HEK293T (cell line): ENCODE results near the gene GPR15.

ENCODE experiments used
- CTCF ChIA-PET: fragments of 350-600 bp; formaldehyde crosslinking; extraction: SDS; loops from one replicate; lab custom pipeline; 2021; ENCODE audit warnings: antibody characterized with exemption, inconsistent platforms; lab: Yijun Ruan, JAX
- POLR2A ChIA-PET: fragments of 350-600 bp; formaldehyde crosslinking; extraction: SDS; loops from one replicate; lab custom pipeline; 2020; ENCODE audit warnings: antibody characterized with exemption, inconsistent platforms; lab: Yijun Ruan, JAX
- DNase-seq: peaks from one replicate; pipeline ENCODE4 v3.0.0; 2012; ENCODE audit warnings: mixed read lengths; ENCODE audit errors: extremely low spot score
- ARNT ChIP-seq: fragments of 450-650 bp; IDR thresholded peaks from 2 replicates; pipeline ENCODE4 v1.6.1; 2017; ENCODE audit warnings: mild to moderate bottlenecking
- BHLHE40 ChIP-seq: fragments of 450-650 bp; IDR thresholded peaks from 2 replicates; pipeline ENCODE4 v1.6.1; 2016; ENCODE audit warnings: mild to moderate bottlenecking, moderate library complexity, borderline replicate concordance
- CTBP1 ChIP-seq: fragments of 450-650 bp; IDR thresholded peaks from 2 replicates; pipeline ENCODE4 v1.6.1; 2016; ENCODE audit warnings: borderline replicate concordance
- ELF4 ChIP-seq: fragments of 450-650 bp; IDR thresholded peaks from 2 replicates; pipeline ENCODE4 v1.6.1; 2017; ENCODE audit warnings: antibody characterized with exemption
- FOXA1 ChIP-seq: fragments of 450-650 bp; IDR thresholded peaks from 2 replicates; pipeline ENCODE4 v1.6.1; 2016; ENCODE audit warnings: mild to moderate bottlenecking
- FOXK2 ChIP-seq: fragments of 450-650 bp; IDR thresholded peaks from 2 replicates; pipeline ENCODE4 v1.6.1; 2016; ENCODE audit warnings: mild to moderate bottlenecking
- FOXM1 ChIP-seq: fragments of 450-650 bp; IDR thresholded peaks from 2 replicates; pipeline ENCODE4 v1.6.1; 2017; ENCODE audit warnings: mild to moderate bottlenecking, borderline replicate concordance
- HDGF ChIP-seq: fragments of 450-650 bp; IDR thresholded peaks from 2 replicates; pipeline ENCODE4 v1.6.1; 2017; ENCODE audit warnings: antibody characterized with exemption, borderline replicate concordance
- L3MBTL2 ChIP-seq: fragments of 450-650 bp; conservative IDR thresholded peaks from 2 replicates; pipeline ENCODE4 v1.6.1; 2016; ENCODE audit warnings: mild to moderate bottlenecking
- LEF1 ChIP-seq: fragments of 450-650 bp; IDR thresholded peaks from 2 replicates; pipeline ENCODE4 v1.6.1; 2017; ENCODE audit warnings: mild to moderate bottlenecking, borderline replicate concordance
- NFRKB ChIP-seq: fragments of 450-650 bp; IDR thresholded peaks from 2 replicates; pipeline ENCODE4 v1.6.1; 2016; ENCODE audit warnings: mild to moderate bottlenecking, moderate library complexity
- PKNOX1 ChIP-seq: fragments of 450-650 bp; IDR thresholded peaks from 2 replicates; pipeline ENCODE4 v1.6.1; 2016
- SP1 ChIP-seq: fragments of 450-650 bp; IDR thresholded peaks from 2 replicates; pipeline ENCODE4 v1.6.1; 2017
- SUZ12 ChIP-seq: fragments of 450-650 bp; IDR thresholded peaks from 2 replicates; pipeline ENCODE4 v1.6.1; 2016; ENCODE audit warnings: mild to moderate bottlenecking
- TARDBP ChIP-seq: fragments of 450-650 bp; IDR thresholded peaks from 2 replicates; pipeline ENCODE4 v1.6.1; 2016
- ZNF384 ChIP-seq: fragments of 450-650 bp; IDR thresholded peaks from 2 replicates; pipeline ENCODE4 v1.6.1; 2016

Gene GPR15

GRCh38 chr3:98528474-98529346, 3.1 kb upstream of the GPR15 start:
- POLR2A ChIA-PET, result no interaction called here
- no peak for DNase-seq
- TF ChIP-seq ZNF384 (no peak), ELF4 (no peak), SUZ12 (no peak), CTBP1 (no peak), SP1 (no peak), L3MBTL2 (no peak), FOXM1 (no peak), LEF1 (no peak), TARDBP (no peak), FOXK2 (no peak), PKNOX1 (no peak), HDGF (no peak), BHLHE40 (no peak), FOXA1 (no peak), ARNT (no peak), NFRKB (no peak)
- CTCF ChIA-PET, result interaction anchor here (0.6 kb wide), 1 partner anchor 894 kb away, joined by 3 read pairs; no protein-coding TSS in a partner anchor

GRCh38 chr3:98529856-98530459, 1.8 kb upstream of the GPR15 start:
- DNase-seq, result no peak
- no peak for TF ChIP-seq HDGF
- no peak for TF ChIP-seq NFRKB
- TF ChIP-seq ZNF384, result no peak
- TF ChIP-seq BHLHE40, result no peak
- no peak for TF ChIP-seq CTBP1
- TF ChIP-seq FOXK2, result no peak
- TF ChIP-seq ELF4, result no peak
- TF ChIP-seq ARNT, result no peak
- no peak for TF ChIP-seq TARDBP
- no peak for TF ChIP-seq FOXA1
- TF ChIP-seq SUZ12, result no peak
- ChIA-PET POLR2A (no interaction called here), CTCF (no interaction called here)

- DNase-seq, result no peak
- ChIA-PET POLR2A (no interaction called here), CTCF (no interaction called here)
- no peak for TF ChIP-seq L3MBTL2
- TF ChIP-seq LEF1, result no peak
Observed at GRCh38 chr3:98530676-98531075, 1.1 kb upstream of the GPR15 start.

GRCh38 chr3:98532275-98532637, 478 bp downstream of the GPR15 start:
- POLR2A ChIA-PET, result interaction anchor here (1.8 kb wide), 1 partner anchor 9 kb away, joined by 7 read pairs; the partner anchor contains the start of gene CLDND1
- no peak for DNase-seq
- TF ChIP-seq HDGF, result no peak
- no peak for TF ChIP-seq ARNT
- TF ChIP-seq ELF4, result no peak
- no peak for TF ChIP-seq PKNOX1
- no peak for TF ChIP-seq L3MBTL2
- no peak for TF ChIP-seq CTBP1
- no peak for TF ChIP-seq NFRKB
- CTCF ChIA-PET, result no interaction called here

- TF ChIP-seq FOXK2 (no peak), LEF1 (no peak)
- DNase-seq, result no peak
- ChIA-PET POLR2A (interaction anchor here (1.8 kb wide), 1 partner anchor 10 kb away, joined by 7 read pairs; the partner anchor contains the start of gene CLDND1), CTCF (no interaction called here)
Observed at GRCh38 chr3:98532709-98533571, 1.2 kb downstream of the GPR15 start.

- DNase-seq, result no peak
- CTCF ChIA-PET, result no interaction called here
- POLR2A ChIA-PET, result no interaction called here
- TF ChIP-seq TARDBP, result no peak
- no peak for TF ChIP-seq PKNOX1
- no peak for TF ChIP-seq ELF4
Observed at GRCh38 chr3:98534168-98534567, 2.4 kb downstream of the GPR15 start.
